ENCODE results near the gene OGFR.

The OGFR gene

DNA sequence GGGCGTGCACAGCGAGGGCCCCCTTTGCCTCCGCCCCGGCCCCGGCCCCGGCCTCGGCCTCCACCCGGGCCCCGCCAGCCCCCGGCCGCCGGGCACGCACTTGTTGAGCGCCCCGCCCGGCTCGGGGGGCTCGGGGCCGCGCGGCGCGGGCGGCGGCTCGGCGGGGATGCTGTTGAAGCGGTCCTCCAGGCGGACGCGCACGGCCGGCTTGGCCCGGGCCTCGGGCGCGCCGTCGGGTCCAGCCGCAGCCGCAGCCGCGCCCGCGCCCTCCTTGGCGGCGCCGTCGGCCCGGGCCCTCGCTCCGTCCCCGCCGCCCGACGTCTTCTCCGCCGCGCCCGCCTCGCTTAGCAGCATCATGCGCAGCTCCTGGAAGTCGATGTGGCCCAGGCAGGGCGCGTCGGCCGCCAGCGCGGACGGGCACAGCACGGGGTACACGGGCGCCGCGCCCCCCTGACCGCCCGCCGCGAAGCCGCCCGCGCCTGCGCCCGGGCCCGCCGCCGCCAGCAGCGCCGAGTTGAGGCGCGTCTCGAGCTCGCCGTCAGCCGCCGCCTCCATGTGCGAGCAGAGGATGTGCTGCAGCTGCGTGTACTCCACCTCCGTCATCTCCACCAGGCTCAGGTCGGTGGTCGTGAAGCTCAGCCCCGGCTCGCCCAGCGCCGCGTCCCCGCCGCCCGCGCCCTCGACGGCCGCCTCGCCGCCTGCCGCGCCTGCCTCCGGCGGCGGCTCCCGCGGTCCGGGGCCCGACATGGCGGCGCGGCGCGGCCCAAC lies 56.5 kb downstream of the OGFR start:
- DNase-seq (ENCODE audit: low read depth, low spot score) = no peak

DNA sequence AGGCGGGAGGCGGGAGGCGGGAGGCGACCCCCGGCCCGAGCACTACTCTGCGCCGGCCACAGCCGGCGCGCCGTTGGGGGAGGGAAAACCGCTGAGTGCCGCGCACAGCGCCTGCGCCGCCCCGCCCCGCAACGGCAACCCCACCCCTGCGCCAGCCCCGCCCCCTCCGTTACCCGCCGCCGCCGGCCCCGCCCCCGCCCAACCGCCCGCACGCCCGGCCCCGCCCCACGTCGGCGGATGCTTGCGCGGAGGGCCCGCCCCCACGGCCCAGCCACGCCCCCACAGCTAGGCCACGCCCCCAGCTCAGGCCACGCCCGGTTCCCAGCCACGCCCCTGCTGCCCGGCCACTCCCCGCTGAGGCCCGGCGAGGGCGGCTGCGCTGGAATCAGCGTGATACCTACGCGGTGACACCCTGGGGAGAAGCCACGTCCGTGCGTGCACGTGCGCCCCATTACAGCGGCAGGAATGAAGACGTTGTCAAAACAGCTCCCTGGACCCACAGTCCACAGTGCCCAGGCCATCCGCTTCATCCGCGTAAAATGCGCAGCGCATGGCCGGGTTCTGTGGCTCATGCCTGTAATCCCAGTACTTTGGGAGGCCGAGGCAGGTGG lies 57.2 kb downstream of the OGFR start, which contains the start of gene TCFL5:
Gene TCFL5 (minus strand): TSS at position 97 of the 611 bp plus-strand sequence. CDS start 152 bp downstream, outside the sequence.
- DNase-seq (ENCODE audit: low read depth, low spot score) = no peak

All from smooth muscle cell of the brain vasculature (primary cell).